HG03159 (cell line): ENCODE data around the gene ZIC3.

Experiments
- ATAC-seq: cut with Tn5 transposase; IDR thresholded peaks from one replicate; pipeline ENCODE4 v1.9.1; 2021; ENCODE audit warnings: mild to moderate bottlenecking, moderate library complexity; ENCODE audit not compliant: unreplicated experiment

The ZIC3 gene

DNA sequence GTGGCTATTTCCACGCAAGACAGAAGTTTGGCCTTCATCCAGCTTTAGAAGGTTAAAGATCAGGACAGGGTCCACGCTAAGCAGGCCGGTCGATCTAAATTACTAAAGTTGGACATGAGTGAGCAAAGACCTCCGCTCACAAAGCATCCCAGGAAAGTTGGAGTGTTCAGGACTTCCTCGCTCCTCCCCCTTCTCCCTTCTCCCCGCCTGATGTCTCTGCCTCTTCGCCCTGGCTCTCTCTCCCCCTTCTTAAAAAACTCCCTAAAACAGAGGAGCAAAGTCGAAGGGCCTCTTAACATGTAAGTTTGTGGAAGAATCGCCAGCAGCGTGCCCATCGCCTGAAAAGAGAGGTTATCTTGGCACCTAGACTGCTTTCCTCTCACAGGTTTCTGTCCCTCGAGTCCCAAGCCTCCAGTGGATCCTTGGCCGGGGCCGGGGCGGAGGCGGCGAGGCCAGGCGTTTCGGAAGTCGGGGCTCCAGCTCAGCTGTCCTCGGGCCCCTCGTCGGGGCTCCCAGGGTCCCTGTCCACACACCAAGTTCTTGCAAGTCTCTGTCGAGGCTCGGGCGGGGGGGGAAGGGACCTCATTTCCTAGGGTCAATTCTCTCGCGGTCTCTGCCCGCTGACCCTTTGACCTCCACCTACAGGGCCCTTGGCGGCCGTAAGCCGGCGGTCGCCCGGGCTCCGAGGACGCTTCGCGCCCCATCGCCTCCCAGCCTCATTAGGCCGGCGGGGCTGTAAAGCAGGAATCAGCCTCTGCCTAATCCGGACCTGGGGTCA is 7.6 kb downstream of the ZIC3 start:
- ATAC-seq: no peak

DNA sequence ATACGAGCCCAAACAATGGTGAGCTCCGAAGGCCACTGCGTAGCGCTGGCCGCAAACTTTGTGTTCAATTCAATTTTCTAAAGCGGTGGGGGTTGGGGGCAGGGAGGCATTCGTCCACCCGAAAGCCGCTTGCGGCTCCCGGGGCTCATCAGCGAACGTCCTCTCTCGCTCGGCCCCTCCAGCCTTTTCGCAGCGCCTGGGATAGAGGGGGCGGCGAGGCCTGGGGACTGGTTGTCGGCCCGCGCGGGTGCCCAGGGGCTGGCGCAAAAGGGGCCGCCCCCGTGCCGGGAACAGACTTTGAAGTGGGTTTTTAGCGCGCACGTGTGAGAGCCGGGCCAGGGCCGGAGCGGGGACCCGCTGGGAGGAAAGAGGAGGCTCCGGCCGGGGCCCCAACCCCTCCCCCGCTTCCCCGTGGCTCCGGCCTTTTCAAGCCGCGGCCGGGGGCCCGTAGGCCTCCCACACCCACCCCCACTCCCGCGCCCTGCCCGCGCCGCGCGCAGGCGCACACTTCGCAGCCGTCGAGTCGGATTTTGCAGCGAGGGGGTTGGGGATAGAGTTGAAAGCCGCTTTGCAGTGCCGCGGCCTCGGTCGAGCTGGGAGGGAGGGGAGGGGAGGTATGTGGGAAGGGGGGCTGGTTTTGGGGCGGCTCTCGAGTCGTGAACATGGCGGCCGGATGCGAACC is 8.3 kb downstream of the ZIC3 start:
- no peak for ATAC-seq

DNA sequence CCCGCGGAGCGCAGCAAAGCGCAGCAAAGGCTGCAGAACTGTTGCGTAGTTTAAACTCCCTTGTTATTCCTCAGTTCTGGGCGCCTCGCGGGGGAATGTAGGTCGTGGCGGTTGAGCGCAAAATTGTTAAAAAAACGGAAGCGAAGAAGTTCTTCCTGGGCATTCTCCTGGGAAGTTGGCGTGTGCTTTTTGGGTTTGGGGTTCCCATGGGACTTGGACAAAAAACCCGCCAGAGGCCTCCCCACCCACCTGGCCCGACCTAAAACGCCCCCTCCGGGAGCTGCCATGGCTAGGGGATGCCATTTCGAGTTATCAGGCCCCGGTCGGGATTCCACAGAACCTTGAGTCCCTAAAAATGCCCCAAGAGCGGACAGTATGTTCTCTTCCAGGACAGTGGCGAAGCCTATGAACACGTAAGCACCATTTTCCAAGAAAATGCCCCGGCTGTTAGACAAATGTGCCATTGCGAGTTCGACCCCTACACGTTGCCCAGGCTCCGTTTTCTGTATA is 8.9 kb downstream of the ZIC3 start:
- no peak for ATAC-seq

DNA sequence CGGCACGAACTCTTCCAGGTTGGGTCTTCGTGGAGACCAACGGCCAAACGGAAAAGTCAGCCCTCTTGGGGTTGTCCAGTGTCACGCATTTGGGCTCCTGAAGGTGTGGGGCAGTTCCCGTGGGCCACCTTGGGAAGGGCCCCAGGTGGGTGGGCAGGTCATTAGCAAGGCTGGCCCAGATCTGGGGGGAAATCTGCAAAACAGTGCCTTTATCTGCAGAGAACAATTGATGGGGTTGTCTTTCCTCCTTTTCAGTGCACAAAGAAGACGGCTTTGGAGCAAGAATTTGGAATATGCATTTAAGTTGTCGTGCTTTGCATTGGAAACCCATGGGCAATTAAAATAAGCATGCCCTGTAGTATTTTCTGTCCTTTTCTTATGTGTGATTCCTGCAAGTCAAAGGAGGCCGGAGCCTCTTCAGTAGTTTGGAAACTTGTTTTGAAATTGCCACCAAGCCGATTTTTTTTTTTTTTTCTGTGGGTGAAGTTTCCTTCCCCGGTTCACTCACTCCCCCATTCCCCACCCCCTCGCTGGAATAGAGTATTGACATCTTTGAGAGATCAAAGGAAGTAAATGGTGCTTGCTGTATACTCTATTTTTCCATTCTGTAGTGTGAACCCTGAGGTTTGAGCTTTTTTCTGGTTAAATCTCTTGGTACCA is 9.8 kb downstream of the ZIC3 start:
- ATAC-seq: no peak

DNA sequence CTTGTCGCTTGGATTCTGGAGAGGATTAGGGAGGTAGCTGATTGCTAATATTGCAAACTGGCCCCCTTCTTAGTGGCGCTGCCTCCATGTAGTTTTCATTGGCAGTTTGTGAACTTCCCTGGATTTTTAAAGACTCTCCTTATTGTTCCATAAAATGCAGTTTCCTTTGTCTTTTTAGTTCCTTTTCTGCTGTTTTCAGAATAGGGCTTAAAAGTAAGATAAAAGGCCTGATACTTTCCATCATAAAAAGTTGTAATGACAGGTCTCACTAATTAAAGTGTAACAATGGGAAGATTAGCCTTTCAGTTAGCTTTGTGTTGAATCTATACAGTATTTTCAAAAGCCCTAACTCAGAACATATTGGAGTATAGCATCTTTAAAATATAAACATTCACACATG is 21.2 kb downstream of the ZIC3 start:
- ATAC-seq: no peak

DNA sequence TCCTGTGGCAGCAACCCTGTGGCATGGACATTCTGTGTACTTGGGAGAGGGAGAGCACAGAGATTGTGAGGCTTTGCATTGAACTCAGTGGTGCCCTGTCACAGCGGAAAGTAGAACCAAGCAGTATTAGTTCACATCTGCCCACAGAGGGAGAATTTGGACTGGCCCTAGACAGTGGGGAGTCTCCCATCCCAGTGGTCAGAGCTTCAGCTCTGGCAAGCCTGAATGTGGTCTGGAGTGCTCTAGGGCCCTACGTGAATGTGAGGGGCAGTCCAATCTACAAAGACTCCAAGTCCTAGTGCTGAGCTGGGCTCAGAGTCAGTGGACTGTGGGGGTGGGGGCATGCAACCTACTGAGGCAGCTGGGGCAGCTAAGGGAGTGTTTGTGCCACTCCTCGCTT is 34.8 kb downstream of the ZIC3 start:
- ATAC-seq: no peak
